T-helper 1 cell treated with Interleukin-12 subunit alpha and Interleukin-12 subunit beta and Interleukin-4 antibody, amounts not matched to agents 30 ng/mL and 1 ng/mL, for 36 hours (primary cell): ENCODE measurements around the gene RALA. TPM values are rescaled to one million over a fixed set of nuclear protein-coding genes. Genes with fewer than 3 reads are reported as not detected.
"Not testable (repeated sequence)": the region's sequence is repeated elsewhere in the genome, so short reads cannot be mapped to it uniquely, and the experiment has no call there.

ENCODE experiments used
- intact Hi-C: fragments of 100-400 bp; cut with micrococcal nuclease; formaldehyde crosslinking; loops from one replicate; pipeline ENCODE4 v1.15.1; 2024
- total RNA-seq: library from RNA; stranded (reverse); gene quantifications from 2 replicates; pipeline ENCODE4 v1.2.3, GENCODE V29; 2022

Gene RALA
- total RNA-seq, 1 donor from 2014 or later: 36.4 TPM

GRCh38 chr7:39637963-39638485 is 14.7 kb downstream of the RALA start:
- intact Hi-C loops: loop anchor here (1.0 kb wide), 1 partner anchor 95 kb away; no protein-coding TSS in a partner anchor

- intact Hi-C loops: no loop called here
These were observed 19.5 kb downstream of the RALA start for GRCh38 chr7:39642896-39643295.

- intact Hi-C loops: no loop called here
These were observed 20.8 kb downstream of the RALA start for GRCh38 chr7:39644170-39644569.

DNA sequence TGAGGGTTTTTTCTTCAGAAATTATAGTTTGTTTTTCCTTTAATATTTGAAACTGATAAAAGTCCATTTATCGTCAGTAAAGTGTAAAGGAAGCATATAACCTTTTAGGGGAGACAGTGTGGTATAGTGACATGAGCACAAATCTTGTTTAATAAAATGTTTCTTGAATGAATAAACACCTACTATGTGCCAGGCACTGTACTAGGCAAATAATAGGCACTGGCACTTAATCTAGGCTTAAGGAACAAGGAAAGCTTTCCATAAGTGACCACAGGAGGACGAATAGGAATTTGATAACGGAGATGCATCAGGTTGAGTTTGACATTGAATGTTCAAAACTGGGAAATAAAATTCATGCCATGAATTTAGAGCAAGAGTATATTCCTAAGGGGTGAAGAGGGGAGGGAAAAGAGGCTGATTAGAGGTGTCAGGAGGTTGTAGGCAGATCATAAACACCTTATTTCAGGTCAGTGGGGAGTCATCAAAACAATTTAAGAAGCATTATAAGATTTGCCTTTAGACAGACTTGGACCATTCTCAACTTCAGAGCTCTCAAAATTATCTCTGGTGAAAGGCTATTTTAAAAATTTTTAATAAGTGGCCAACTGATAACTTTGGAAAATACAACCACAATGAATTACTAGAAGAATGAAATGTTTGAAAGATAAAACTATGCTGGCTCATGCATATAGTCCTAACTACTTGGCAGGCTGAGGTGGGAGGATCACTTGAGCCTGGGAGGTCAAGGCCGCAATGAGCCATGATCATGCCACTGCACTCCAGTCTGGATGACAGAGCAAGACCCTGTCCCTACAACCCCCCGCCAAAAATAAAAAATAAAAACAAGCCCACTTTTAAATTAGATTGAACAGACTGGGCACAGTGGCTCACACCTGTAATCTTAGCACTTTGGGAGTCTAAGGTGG is 22.4 kb downstream of the RALA start:
- intact Hi-C loops: no loop called here

- intact Hi-C loops: no loop called here
These were observed 24.4 kb downstream of the RALA start for GRCh38 chr7:39647816-39648215.

DNA sequence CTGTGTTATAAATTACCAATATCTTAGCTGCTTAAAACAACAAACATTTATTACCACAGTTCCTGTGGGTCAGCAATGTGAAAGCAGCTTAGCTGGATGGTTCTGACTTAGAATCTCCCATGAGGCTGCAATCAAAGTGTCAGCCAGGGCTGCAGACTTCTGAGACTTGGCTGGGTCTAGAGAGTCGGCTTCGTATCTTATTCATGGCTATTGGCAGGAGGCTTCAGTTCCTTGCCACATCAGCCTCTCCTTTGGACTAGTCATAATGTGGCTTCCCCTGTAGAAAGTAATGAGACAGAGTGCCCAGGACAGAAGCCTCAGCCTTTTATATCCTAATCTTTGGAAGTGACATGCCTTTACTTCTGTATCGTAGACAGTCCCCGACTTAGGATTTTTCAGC is 27.3 kb downstream of the RALA start:
- intact Hi-C loops: no loop called here

- intact Hi-C loops: no loop called here
These were observed 27.9 kb downstream of the RALA start for GRCh38 chr7:39651265-39651664.

DNA sequence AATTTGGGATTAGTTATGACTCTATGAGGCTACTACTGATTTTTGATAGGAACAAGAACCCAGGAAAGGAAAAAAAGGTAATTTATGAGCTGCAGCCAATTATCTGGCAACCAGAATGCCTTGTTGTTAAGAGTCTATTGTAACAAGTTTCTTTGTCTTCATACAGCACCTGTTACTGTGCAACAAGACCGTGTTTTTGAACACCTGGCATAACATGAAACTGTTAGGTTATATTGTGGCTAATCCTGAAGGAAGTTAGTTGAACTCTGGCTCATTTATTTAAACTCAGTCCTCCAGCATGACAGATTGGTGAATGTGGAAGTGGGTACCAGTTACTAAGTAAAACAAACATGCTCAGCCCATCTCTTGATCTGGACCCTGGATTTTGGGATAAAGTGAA is 33.0 kb downstream of the RALA start:
- intact Hi-C loops: no loop called here

DNA sequence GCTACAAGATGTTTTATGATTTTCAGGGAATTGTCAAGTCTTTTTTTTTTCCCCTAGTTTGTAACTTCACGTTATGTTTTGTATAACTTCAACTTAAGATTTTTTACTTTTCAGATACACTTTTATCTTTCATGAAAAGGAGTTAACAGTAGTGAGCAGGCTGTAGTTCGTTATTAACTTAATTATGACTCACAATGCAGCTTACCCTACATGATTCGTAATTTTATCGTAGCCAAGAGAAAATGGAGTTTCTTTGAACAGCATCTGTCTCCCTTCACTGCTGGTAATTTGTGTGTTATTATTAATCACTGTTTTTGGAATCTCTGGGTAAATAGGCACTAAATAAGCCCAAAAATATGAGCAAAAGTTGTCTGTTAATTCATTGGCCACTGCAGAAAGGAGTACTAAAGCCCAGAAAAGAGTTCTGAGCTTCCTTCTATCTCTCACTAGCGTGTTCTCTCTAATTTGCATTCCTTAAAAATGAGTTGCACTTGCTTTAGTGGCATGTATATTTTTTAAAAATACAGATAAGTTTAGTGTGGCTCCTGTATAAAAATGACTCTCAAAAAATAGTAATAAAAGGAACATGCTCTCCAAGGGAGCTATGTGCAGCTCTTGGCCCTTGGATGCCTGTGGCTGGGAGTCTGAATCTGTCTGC is 36.1 kb downstream of the RALA start:
- intact Hi-C loops: no loop called here

DNA sequence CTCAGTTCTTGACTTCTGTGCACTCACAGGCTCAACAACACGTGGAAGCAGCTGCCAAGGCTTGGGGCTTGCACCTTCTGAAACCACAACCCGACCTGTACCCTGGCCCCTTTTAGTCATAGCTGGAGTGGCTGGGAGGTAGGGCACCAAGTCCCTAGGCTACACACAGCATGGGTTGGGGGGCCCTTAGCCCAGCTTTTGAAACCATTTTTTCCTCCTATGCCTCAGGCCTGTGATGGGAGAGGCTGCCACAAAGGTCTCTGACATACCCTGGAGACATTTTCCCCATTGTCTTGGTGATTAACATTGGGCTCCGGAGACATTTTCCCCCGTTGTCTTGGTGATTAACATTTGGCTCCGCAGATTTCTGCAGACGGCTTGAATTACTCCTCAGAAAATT is 38.6 kb downstream of the RALA start:
- intact Hi-C loops: no loop called here

- intact Hi-C loops: no loop called here
These were observed 39.9 kb downstream of the RALA start for GRCh38 chr7:39663263-39663662.

- intact Hi-C loops: no loop called here
These were observed 40.7 kb downstream of the RALA start for GRCh38 chr7:39664057-39664456.

DNA sequence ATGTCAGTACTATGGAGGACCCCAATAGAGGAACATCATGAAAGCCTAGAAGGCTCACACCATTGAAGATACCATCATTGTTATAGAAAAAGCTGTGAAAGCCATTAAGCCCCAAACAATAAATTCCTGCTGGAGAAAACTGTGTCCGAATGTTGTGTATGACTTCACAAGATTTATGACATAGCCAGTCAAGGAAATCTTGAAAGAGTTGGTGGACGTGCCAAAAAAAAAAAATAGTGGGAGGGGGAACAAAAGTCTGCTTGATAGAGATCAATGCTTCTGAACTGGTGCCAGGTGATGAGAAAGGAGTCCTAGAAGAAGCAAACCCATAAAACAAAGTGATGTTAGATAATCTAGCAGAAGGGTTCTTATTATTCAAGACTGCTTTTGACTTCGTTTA is 41.2 kb downstream of the RALA start:
- intact Hi-C loops: no loop called here

DNA sequence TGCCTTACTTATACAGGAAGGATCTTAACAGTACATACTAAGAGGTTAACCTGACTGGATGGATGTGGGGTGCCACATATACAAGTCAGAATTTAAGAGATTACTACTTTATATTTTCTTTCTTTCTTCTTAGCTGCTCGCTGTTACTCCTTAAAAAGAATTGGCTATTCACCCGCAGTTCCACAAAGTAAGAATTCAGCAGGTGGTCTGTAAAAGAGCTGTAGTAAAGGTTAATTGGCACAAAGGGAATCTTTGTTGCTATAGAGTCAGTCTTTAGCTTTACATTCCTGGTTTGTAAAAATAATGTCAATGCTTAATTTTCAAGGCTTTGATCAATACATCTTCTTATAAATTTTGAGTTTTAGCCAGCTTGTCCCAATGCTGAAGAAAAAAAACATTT is 43.2 kb downstream of the RALA start:
- intact Hi-C loops: no loop called here

GRCh38 chr7:39667341-39667923 is 44.1 kb downstream of the RALA start:
- intact Hi-C loops: no loop called here

DNA sequence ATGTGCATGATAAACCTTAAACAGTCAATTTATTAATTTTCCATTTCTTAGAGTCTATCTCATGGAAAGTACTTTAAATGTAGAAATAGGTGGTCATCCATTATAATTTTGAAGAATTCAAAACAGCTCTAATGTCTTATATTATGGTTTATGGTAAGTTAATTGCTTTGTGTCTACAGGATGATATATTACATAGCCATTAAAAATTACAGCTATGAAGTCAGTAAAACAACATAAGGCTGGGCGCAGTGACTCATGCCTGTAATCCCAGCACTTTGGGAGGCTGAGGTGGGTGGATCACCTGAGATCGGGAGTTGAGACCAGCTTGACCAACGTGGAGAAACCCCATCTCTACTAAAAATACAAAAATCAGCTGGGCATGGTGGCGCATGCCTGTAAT is 44.9 kb downstream of the RALA start:
- intact Hi-C loops: not testable (repeated sequence)

- intact Hi-C loops: no loop called here
These were observed 46.7 kb downstream of the RALA start for GRCh38 chr7:39670052-39670451.

DNA sequence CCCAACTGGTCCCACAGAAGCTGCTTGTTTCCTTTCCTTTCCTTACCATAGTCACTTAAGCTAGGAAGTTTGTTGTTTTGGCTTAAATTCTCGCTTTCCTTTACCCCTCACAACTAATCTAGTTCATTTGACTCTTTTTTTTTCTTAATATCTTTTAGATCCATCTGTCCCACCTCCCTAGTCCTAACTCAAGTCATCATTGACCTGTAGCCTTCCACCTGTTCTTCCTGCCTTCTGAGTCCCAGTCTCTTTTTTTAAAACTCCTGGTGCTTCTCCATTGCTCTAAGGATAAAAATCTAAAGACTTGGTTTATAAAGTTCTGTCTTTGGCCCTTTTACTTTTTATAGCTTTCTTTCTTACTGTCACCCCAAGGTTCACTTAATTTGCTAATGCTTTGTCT is 47.6 kb downstream of the RALA start:
- intact Hi-C loops: no loop called here

- intact Hi-C loops: no loop called here
These were observed 48.8 kb downstream of the RALA start for GRCh38 chr7:39672176-39672575.

- intact Hi-C loops: no loop called here
These were observed 50.5 kb downstream of the RALA start for GRCh38 chr7:39673868-39674267.

GRCh38 chr7:39674406-39674805 is 51.0 kb downstream of the RALA start:
- intact Hi-C loops: no loop called here

- intact Hi-C loops: no loop called here
These were observed 53.0 kb downstream of the RALA start for GRCh38 chr7:39676346-39676745.
